Adrenal gland (tissue), 12 donors: ENCODE measurements around the gene C12orf57. TPM values are rescaled to one million over a fixed set of nuclear protein-coding genes. Genes with fewer than 3 reads are reported as not detected.

Experiments
- DNase-seq, 7 donors: peaks; one replicate each; pipeline ENCODE4 v3.0.0-alpha.2; 2019 to 2020
- H3K27ac ChIP-seq, 5 donors: fragments of 200-600 bp; sonication (generic) in 4 of 5; 1 replicate in 3 of 5; 2 replicates in 2 of 5; pipeline versions ENCODE4 v1.5.1 to v1.8.0; 2016 to 2020; ENCODE audit warnings: mild to moderate bottlenecking in 1 of 5
- H3K27me3 ChIP-seq: fragments of 200-600 bp; 2 replicates; pipeline ENCODE4 v1.8.0; 2021
- H3K36me3 ChIP-seq, 2 donors: fragments of 200-600 bp; replicated peaks in 1 of 2; 1 replicate in 1 of 2; 2 replicates in 1 of 2; pipeline versions ENCODE4 v1.5.1 to v1.8.0; 2018 to 2022
- H3K4me1 ChIP-seq, 2 donors: fragments of 200-600 bp; replicated peaks in 1 of 2; 1 replicate in 1 of 2; 2 replicates in 1 of 2; pipeline versions ENCODE4 v1.5.1 to v1.8.0; 2018 to 2021
- H3K4me3 ChIP-seq, 4 donors: fragments of 200-600 bp; sonication (generic) in 3 of 4; one replicate each; pipeline ENCODE4 v1.5.1; 2016 to 2018
- H3K9me3 ChIP-seq, 3 donors: fragments of 200-600 bp; sonication (generic) in 1 of 3; replicated peaks in 1 of 3; 1 replicate in 2 of 3; 2 replicates in 1 of 3; pipeline versions ENCODE4 v1.5.1 to v1.8.0; 2016 to 2021
- POLR2A ChIP-seq, 2 donors: fragments of 450-650 bp; IDR thresholded peaks; one replicate each; pipeline ENCODE4 v1.6.1; 2017; ENCODE audit warnings: antibody characterized with exemption in 2 of 2, mild to moderate bottlenecking in 2 of 2, moderate library complexity in 1 of 2
- WGBS, 4 donors: extraction: QIAGEN DNeasy Blood & Tissue Kit in 2 of 4; methylation state at CpG; one replicate each; pipeline versions ENCODE4 v1.1.5 to v1.1.7; 2013 to 2017; 5-methylcytosine and 5-hydroxymethylcytosine counted together
- intact Hi-C, 2 donors: fragments of 100-400 bp; cut with DNase I; formaldehyde crosslinking; loops; one replicate each; pipeline versions ENCODE4 v1.14.1 to v1.15.0; 2022 to 2023
- polyA plus RNA-seq, 3 donors: library from polyadenylated mRNA; stranded (reverse); fragments of 200-250 nt in 2 of 3; fragments of 350-450 nt in 1 of 3; fragmentation: Illumina TruSeq in 1 of 3; extraction: RNeasy Lipid Tissue Mini Kit (QIAGEN cat#74804) in 1 of 3; gene quantifications; one replicate each; pipeline ENCODE4 v1.2.3, GENCODE V29; 2013 to 2014
- total RNA-seq, 9 donors: library from RNA; depleted of rRNA in 4 of 9; stranded (reverse); fragments of >200 nt in 4 of 9; fragments of 120-200 nt in 1 of 9; fragmentation: NEBNext Ultra II Directional in 1 of 9; extraction: Animal tissue kit (Norgen Biotek cat#: 25700) in 1 of 9; gene quantifications; one replicate each; pipeline versions ENCODE4 v1.1.0 to v1.2.4, GENCODE V29; 2013 to 2023
- TF ChIP-seq, protein P1 (sequence below), 6 experiments: fragments of 450-650 bp in 4 of 6; fragments of 200-600 bp in 2 of 6; sonication (generic) in 1 of 6; IDR thresholded peaks; 1 replicate in 5 of 6; 2 replicates in 1 of 6; pipeline versions ENCODE4 v1.5.1 to v1.8.0; 2016 to 2021; ENCODE audit warnings: antibody characterized with exemption in 6 of 6, mild to moderate bottlenecking in 2 of 6, moderate library complexity in 1 of 6
- donor health status: healthy with polysubstance abuse.
- donor health status: Bipolar disorder and iron deficiency.
- donor health status: DM: yes; HTN: yes; CAD: no.
- donor health status: DM: no; HTN: no; CAD: no.
- donor health status: DM: no; HTN: no; CAD: no.
- donor health status: DM: yes; HTN: yes; CAD: no.

C12orf57 gene
- total and polyA plus RNA-seq, 12 donors = 58.4 to 505 (median 277) TPM

DNA sequence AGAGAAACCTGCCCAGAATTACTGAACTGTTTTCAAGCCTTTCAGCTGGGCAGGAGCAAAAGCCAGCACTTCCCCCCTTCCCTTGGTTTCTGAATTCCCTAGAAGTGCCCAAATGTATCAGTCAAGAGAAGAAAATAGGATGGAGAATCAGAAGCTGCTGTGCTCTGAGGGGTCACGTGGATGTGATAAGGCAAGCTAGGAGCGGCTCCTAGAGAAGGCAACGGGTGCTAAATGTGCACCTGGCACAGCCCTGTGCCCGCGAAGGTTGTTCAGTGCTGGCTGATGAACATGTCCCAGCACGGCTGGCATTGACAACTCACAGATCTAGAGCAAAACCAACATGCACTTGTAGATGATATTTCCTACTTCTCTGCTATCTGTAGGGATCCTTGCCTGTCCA lies 35.2 kb downstream of the C12orf57 start:
- intact Hi-C loops = loop anchor here in 1 of 2 donors (5.0 kb wide), 1 partner anchor 38 kb away; the partner anchor contains the start of gene LPCAT3
- WGBS, 4 donors = 83 to 91% (median 85%) methylated on average over 5 to 6 of the region's 6 CpGs

DNA sequence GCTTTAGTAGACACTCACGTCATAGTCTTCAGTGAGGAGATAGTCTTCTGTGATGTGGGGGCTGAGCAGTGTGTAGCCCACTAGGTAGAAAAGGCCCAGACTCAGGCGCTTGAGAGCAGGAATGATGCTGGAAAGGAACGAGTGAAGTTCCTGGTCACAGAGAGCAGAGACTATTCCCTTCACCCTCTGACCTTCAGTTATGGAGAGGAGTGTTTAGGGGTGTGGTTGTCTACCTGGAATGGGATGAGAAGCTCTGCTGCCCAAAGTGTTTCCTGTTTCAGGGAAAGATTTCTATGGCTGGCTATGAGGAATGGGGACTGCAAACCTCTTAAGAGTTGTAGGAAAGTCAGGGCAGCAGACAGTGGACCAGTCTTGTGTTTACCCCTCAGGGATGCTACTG lies 35.6 kb downstream of the C12orf57 start:
- no peak for TF ChIP-seq POLR2A (IDR thresholded peaks at IDR 0.05)
- TF ChIP-seq, protein P1, sequence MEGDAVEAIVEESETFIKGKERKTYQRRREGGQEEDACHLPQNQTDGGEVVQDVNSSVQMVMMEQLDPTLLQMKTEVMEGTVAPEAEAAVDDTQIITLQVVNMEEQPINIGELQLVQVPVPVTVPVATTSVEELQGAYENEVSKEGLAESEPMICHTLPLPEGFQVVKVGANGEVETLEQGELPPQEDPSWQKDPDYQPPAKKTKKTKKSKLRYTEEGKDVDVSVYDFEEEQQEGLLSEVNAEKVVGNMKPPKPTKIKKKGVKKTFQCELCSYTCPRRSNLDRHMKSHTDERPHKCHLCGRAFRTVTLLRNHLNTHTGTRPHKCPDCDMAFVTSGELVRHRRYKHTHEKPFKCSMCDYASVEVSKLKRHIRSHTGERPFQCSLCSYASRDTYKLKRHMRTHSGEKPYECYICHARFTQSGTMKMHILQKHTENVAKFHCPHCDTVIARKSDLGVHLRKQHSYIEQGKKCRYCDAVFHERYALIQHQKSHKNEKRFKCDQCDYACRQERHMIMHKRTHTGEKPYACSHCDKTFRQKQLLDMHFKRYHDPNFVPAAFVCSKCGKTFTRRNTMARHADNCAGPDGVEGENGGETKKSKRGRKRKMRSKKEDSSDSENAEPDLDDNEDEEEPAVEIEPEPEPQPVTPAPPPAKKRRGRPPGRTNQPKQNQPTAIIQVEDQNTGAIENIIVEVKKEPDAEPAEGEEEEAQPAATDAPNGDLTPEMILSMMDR (IDR thresholded peaks at IDR 0.05) = no peak
- Histone ChIP-seq H3K36me3 (peaks cover 0 to 93% of the 10 kb centered on the region in 2 donors), H3K4me3 (no peak overlapping the region), H3K9me3 (no peaks in the 10 kb centered on the region), H3K27me3 (no peaks in the 10 kb centered on the region), H3K4me1 (peaks cover 10 to 13% of the 10 kb centered on the region in 2 donors), H3K27ac (no peak overlapping the region)
- intact Hi-C loops = loop anchor here in 1 of 2 donors (5.0 kb wide), 1 partner anchor 38 kb away; the partner anchor contains the start of gene LPCAT3
- 85 to 92% (median 88%) methylated on average over 3 of the region's 3 CpGs for WGBS, 4 donors
- DNase-seq = peak in 1 of 7 donors; percentile 9

More for the DNA sequence above, 35.2 kb downstream of the C12orf57 start:
- TF ChIP-seq POLR2A (IDR thresholded peaks at IDR 0.05) = no peak
- TF ChIP-seq, protein P1 (IDR thresholded peaks at IDR 0.05) = no peak
- DNase-seq = peak in 1 of 7 donors; percentile 1
- Histone ChIP-seq H3K36me3 (peaks cover 0 to 97% of the 10 kb centered on the region in 2 donors), H3K9me3 (no peaks in the 10 kb centered on the region), H3K4me3 (no peak overlapping the region), H3K4me1 (peaks cover 7 to 10% of the 10 kb centered on the region in 2 donors), H3K27me3 (no peaks in the 10 kb centered on the region), H3K27ac (no peak overlapping the region)

DNA sequence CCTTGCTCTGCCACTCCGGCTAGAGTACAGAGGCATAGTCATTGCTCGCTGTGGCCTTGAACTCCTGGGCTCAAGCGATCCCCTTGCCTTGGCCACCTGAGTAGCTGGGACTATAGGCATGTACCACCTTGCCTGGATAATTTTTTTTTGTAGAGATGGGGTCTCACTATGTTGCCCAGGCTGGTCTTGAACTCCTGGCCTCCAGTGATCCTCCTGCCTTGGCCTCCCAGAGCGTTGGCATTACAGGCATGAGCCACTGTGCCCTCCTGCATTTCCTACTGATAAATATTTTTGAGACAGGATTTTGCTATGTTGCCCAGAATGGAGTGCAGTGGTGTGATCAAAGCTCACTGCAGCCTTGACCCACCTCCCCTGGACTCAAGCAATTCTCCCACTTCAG lies 36.3 kb downstream of the C12orf57 start:
- intact Hi-C loops = no loop called here
- H3K27ac ChIP-seq = peak overlapping the region in 3 of 5 donors; percentile 10 to 68 (median 34)
- peaks cover 14 to 15% of the 10 kb centered on the region in 2 donors for H3K4me1 ChIP-seq
- H3K27me3 ChIP-seq = no peaks in the 10 kb centered on the region
- no peaks in the 10 kb centered on the region for H3K9me3 ChIP-seq
- no peak overlapping the region for H3K4me3 ChIP-seq
- no peak for DNase-seq
- H3K36me3 ChIP-seq = peaks cover 0 to 87% of the 10 kb centered on the region in 2 donors
- TF ChIP-seq POLR2A (IDR thresholded peaks at IDR 0.05) = no peak
- TF ChIP-seq, protein P1 (IDR thresholded peaks at IDR 0.05) = no peak
- WGBS, 4 donors = 58 to 76% (median 63%) methylated on average over 4 of the region's 4 CpGs

DNA sequence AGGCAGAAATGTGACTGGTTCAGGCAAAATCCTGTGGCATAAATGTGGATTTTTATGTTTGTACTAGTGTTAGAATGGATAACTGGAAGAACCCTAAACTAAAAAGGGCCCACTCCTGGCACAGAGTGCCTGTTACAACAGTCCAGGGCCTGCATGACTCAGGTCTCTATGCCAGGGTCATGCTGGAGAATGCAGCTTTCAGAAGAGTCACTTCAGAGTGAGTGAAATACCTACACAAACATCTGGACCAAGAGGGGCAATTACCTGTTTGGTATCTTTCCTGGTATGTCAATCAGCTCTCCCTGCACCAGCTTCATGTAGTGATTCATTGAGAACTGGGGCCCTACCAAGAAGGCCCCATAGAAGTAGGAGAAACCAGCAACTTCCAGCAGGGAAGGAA lies 36.9 kb downstream of the C12orf57 start:
- peaks cover 14 to 15% of the 10 kb centered on the region in 2 donors for H3K4me1 ChIP-seq
- peak in 4 of 7 donors; percentile 60 to 74 (median 64) for DNase-seq
- no peaks in the 10 kb centered on the region for H3K9me3 ChIP-seq
- intact Hi-C loops = no loop called here
- H3K36me3 ChIP-seq = peaks cover 0 to 80% of the 10 kb centered on the region in 2 donors
- H3K27ac ChIP-seq = peak overlapping the region in 3 of 5 donors; percentile 47 to 68 (median 52)
- no peak overlapping the region for H3K4me3 ChIP-seq
- no peak for TF ChIP-seq POLR2A (IDR thresholded peaks at IDR 0.05)
- TF ChIP-seq, protein P1 (IDR thresholded peaks at IDR 0.05) = no peak
- no peaks in the 10 kb centered on the region for H3K27me3 ChIP-seq
